Embryonic facial prominence (tissue), 1 donor: ENCODE results near the gene IL17F.
"Not testable (repeated sequence)": the region's sequence is repeated elsewhere in the genome, so short reads cannot be mapped to it uniquely, and the experiment has no call there.

ENCODE experiments used
- DNase-seq: peaks from one replicate; pipeline ENCODE4 v3.0.0-alpha.2; 2016; ENCODE audit errors: extremely low spot score

IL17F gene

DNA sequence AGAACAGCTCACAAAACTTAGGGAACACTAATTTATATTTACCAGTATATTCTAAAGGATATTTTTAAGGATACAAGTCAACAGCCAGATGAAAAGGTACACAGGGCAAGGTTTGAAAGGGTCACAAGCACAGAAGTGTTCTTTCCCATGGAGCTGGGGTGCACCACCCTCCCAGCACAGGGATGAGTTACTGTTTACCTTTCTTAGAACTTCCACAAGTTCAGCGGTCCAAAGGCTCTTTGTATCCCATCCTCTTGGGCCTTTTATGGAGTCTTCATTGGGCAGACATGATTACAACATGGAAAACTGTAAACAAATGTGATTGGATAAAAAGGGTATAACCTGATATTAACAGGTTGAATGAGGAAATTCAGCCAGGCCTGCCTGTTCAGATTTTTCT, 1.1 kb upstream of the IL17F start:
- DNase-seq: no peak

DNA sequence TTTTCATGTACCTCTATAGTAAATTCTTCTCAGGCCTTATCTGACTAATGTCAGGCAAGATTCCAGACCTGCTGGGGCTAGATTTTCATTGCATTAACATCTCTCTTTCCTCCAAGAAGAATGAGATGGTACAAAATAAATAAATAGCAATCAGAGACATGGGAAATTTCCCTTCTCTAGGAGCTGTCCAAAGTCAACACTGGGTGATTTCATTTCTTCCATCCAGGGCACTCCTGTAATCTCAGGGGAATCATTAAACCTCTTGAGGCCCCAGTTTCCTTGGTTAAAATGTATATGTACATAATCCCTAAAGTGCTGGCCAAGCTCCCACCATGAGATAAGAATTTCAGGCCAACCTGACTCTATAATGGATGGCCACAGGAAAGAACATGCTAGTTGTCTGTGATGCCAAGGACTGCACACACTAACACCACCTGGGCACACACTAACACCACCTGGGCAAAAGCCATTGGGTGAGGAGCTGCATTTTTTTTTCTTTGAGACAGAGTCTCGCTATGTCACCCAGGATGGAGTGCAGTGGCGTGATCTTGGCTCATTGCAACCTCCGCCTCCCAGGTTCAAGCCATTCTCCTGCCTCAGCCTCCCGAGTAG, 912 bp downstream of the IL17F start:
- DNase-seq: no peak

- DNase-seq: no peak
Measured at GRCh38 chr6:52241819-52242218, 2.5 kb downstream of the IL17F start.

DNA sequence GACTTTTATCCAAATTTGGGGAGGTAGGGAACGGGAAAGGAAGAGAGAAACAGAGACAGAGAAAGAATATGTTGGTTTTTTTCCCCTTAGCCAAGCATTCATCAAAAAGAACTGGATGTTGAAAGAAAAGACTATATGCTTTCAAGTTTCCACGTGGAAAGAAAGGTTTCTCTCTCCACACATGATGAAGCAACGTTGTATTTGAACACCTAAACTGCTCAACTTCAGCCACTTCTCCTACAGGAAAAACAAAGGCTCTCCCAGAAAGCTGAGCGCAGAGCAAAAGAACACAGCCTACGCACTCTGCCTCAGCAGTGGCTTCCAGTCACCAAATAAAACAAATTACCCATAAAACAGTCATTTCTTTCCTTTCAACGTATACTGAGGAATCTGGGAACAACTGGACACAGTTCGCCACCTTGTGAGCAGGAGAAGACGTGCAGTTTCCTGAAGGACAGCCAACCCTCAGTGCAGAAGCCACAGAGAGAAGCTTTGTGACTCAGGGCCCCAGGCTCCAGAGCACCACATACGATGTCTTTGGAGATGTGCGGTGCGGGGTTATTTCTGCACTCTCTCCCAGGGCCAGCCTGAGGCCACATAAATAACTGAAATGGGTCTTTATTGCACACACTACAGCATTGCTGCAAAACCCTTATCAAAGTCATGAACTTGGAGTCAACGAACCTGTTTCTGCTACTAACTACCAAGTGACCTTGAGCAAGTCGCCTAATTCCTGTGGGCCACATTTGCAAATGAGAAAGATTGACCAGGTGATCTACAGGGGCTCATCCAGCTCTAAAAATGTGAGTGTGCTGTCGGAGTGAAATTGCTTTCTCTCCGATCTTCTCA, 10.1 kb downstream of the IL17F start:
- no peak for DNase-seq

DNA sequence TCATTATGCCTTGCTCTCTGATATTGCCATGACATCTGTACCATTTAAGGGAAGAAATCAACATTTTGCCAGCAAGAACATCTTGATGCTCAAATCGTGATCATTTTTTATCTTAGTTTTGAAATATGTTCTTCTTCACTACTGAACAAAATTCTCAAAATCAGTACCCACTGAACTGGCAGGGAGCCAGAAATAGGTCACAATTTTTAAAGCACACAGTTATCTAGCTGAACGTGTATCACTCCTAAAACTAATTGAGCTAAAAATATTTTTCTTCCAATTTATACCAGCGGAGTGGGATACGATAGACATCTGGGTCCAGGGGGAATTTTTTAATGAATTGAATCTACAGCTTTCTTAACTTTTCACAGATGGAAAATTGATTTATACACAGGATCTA, 11.3 kb downstream of the IL17F start:
- DNase-seq: no peak

GRCh38 chr6:52231406-52232127, 12.7 kb downstream of the IL17F start:
- DNase-seq: no peak

DNA sequence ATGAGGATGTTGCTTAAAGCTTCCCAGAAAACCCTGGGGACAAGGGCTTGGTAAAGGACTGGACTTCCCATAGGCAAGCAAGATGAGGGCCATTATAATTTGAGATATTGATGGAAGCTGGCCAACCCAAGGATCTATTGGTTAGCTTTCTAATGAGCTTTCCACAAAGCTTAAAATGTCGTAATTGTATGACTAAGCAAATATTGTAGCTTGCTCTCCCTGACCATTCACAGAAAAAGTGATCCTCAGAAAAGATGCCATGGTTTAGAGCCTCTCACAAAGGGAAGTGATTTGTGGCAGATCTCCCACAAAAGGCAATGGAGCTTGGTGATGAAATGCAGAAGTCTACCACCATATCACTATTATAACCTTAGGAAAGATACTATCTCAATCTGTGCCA, 13.6 kb downstream of the IL17F start:
- no peak for DNase-seq

GRCh38 chr6:52227495-52227894, 16.8 kb downstream of the IL17F start:
- DNase-seq: no peak

- no peak for DNase-seq
Measured at GRCh38 chr6:52221302-52221701, 23.0 kb downstream of the IL17F start.

GRCh38 chr6:52217761-52218160, 26.5 kb downstream of the IL17F start:
- DNase-seq: no peak

DNA sequence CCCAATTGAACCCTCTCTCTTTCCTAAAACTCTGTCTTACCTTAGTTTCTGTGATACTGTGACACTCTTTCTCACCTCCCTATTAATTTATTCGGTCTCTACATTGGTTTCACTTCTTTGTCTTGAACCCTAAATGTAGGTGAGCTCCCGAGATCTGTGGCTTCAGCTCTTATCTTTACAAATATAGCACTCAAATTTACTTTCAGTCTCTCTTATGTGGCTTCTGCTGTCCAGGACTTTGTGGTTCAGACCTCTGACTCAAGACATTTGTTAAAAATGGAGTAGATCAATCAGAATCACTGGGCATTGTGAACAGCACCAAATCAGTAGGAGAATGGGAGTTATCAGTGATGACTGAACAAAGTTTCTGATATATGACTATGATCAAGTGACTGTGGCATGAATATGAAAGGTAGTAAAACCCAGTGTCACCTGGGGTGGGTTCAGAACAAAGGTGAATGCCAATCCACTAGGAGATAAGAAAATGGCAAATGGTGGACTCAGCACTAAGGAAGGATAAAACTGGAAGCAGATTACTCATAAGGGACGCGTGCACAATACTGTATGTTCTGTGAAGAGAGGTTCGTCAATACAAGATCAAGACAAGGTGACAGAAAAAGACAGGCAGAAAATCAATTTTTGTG, 27.2 kb downstream of the IL17F start:
- DNase-seq: no peak

GRCh38 chr6:52215787-52216186, 28.5 kb downstream of the IL17F start:
- DNase-seq: no peak

- no peak for DNase-seq
Measured at GRCh38 chr6:52213127-52213526, 31.2 kb downstream of the IL17F start.

GRCh38 chr6:52210227-52210626, 34.1 kb downstream of the IL17F start:
- no peak for DNase-seq

DNA sequence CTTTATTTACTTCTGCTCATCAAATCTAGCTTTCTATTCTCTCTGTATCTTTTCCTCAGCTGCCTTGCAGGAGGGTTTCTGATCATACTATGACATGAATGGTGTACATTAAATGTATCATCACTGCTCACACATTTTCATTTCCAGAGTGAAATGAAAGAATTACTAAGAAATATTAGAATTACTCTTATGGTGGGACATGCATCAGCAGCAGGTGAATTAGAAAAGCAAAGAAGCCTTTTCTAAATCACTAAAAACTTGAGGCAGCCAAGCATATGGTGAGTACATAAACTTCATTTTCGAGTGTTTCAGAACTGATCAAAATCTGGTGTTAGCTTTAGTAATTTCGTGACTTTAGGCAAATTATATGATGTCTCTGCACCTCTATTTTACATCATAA, 34.5 kb downstream of the IL17F start:
- DNase-seq: no peak

- DNase-seq: no peak
Measured at GRCh38 chr6:52208612-52209011, 35.7 kb downstream of the IL17F start.

DNA sequence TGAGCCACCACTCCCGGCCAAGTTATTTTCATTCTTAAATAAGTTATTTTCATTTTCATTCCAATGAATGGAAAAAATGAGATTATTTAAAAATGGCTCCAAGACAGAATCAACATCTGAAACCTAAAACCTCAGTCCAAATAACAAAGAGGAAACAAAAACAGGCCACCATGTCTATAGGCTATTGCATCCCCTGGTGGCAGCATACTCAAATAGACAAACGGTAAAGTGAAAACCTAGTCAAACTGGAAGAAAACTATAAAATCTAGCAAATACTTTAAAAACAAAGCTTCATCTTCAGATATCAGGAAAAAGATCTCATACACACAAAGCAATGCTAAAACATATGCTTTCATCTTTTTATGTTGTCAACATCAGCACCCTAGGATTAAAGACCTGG, 37.2 kb downstream of the IL17F start:
- no peak for DNase-seq

DNA sequence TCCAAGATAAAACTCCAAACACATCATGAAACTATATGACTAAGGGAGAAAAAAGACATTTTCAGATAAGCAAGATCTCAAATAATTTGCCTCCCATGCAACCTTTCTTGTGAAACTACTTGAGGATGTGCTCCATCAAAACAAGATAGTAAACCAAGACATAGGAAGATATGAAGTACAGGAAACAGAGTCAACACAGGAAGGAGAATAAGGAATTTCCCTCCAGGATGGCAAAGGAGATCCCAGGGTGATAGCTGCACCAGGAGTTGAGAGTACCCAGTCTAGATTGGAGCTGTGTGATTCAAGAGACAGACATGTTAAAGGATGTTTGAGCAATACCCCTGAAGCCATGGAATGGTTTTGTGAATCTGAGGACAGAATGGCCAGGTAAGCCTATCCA, 42.8 kb downstream of the IL17F start:
- no peak for DNase-seq

DNA sequence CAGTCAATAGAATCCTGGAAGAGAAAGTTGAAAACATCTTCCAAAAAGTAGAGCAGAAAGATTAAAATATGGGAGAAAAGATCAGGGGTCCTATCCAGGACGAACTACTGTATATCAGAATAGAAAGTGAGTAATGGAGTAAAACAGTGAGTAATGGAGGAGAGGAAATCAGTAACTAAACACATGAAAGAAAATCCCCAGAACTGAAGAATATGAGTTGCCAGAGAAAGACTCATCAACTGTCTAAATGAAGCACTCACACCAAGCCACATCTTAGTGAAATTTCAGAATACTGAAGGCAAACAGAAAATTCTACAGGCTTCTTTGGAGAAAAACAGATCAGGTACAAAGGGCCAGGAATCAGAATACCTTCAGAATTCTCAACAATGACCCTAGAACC, 43.3 kb downstream of the IL17F start:
- no peak for DNase-seq

GRCh38 chr6:52200088-52200487, 44.2 kb downstream of the IL17F start:
- DNase-seq: not testable (repeated sequence)

DNA sequence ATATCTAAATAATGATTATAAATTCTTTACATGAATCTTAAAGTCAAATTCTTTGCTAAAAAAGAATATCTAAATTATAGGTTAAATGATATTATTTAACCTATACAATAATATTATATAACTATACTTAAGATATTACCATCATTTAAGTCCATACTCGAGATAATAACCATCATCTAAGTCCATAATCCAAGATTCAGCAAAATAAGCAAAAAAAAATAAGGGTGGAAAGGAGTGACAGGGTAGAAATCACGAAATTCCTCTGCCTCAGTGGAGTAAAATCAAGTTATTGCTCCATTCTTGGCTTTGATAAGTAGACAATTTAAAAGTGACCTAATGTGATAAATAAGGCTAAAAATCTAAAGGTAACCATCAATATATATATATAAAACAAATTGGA, 48.4 kb downstream of the IL17F start:
- no peak for DNase-seq

DNA sequence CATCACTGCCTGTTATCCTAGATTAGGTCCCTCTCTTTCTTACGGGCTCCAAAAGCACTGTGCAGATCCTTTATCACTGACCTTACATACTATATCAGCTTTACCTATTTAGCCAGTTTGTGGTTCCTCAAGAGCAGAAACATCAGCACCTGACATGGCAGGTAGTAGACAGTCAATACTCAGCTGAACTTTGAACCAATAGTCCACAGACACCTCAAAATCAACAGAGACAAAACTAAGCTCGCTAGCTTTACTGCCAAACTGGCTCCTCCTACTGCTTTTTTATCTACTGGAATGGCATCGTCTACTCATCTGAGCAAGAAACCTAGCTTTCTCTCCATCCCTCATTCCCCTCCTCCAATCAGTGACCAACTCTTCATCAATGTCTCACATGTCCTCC, 52.5 kb downstream of the IL17F start:
- DNase-seq: no peak
